HG02870 (cell line): Measurements from ENCODE around the gene ATP9A.
"Not testable (repeated sequence)": the region's sequence is repeated elsewhere in the genome, so short reads cannot be mapped to it uniquely, and the experiment has no call there.

Source experiments
- ATAC-seq: cut with Tn5 transposase; IDR thresholded peaks from one replicate; pipeline ENCODE4 v1.9.1; 2021; ENCODE audit warnings: mild to moderate bottlenecking, moderate library complexity; ENCODE audit not compliant: unreplicated experiment

The ATP9A gene

DNA sequence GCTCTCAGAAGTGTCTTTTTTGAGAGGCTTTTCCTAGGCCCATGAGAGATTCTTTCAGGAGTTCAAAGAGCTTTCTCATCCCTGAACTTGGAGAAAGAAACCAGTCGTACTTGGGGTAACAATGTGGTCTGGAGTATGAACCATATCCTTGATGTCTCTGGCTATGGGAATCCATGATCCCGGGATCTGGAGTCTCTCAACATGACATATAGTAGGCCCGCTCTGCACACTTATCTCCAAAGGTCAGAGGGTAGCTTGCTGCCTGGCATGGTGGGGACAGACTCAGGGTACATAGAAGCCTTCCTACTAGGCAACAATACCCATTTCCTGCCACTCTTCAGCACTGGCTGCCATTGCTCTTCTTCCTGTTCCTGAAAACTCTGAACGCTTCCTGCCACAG, 183.5 kb downstream of the ATP9A start:
- no peak for ATAC-seq

- no peak for ATAC-seq
Observed at GRCh38 chr20:51584116-51584515, 184.1 kb downstream of the ATP9A start.

DNA sequence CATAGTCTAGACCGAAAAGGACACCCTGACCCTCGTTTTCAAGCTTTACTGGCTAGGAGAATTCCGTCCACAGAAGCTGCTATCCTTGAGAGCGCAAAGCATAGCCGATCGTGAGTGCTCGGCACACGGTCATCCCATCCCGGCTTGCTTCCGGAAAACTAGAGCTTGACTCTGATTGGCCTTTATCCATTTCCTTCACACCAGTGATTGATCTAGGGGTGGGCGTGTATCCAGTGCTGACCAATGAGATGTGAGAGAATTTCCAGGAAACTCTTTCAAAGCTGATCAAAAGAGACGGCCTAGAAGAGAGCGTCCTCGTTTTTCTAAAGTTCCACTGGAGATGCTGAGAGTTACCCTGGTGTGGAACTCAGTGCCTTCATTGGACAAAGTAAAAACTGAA, 184.7 kb downstream of the ATP9A start:
- ATAC-seq = no peak

DNA sequence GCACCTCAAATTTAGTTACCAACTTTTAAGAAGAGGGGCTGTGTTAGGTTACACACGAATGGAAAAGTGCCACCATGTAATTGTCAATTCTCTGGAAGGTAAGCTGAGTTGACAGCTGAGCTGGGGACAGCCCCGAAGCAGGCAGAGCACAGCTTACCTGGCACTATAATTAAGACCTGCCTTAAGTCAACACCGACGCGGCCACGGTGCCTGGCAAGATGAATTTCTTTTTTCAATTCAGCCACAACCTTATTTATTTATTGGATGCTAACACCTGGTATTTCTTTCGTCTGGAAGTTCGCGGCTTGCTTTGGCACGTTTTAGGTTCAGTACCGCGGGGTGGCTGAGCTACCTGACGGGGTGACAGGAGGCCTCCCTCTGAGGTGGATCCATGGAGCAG, 185.1 kb downstream of the ATP9A start:
- no peak for ATAC-seq

DNA sequence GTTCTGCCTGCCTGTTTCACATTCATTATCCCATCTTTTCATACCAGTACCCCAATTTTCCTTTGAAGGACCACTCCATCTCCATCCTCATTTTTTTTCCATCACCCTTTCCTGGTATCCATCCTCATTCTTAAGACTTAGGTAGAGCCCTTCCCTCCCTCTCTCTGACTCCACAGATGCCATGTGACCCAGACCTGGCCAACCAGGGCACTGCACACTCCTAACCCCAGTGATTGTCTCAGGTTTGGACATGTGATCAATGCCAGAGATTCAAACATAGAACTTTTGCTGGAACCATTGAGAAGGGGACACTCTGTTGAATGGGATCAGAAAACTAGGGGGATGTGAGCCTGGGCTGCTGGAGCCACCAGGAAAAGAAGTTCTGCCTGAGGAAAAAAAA, 186.6 kb downstream of the ATP9A start:
- no peak for ATAC-seq

- no peak for ATAC-seq
Observed at GRCh38 chr20:51579137-51579536, 189.1 kb downstream of the ATP9A start.

DNA sequence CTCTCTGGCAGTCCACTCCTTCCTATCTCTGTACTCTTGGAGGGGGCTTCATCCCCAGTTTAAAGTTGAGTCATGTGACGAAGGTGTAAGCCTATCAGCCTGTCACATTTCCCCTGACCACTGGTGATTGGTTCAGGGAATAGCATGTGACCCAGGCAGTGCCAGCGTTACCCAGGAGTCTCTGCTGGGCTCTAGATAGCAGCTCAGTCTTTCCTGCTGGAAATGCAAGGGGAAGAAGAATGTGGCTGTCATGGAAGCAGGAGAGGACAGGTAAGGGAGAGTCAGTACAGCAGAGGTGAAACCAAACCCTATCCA, 190.1 kb downstream of the ATP9A start:
- ATAC-seq = no peak

DNA sequence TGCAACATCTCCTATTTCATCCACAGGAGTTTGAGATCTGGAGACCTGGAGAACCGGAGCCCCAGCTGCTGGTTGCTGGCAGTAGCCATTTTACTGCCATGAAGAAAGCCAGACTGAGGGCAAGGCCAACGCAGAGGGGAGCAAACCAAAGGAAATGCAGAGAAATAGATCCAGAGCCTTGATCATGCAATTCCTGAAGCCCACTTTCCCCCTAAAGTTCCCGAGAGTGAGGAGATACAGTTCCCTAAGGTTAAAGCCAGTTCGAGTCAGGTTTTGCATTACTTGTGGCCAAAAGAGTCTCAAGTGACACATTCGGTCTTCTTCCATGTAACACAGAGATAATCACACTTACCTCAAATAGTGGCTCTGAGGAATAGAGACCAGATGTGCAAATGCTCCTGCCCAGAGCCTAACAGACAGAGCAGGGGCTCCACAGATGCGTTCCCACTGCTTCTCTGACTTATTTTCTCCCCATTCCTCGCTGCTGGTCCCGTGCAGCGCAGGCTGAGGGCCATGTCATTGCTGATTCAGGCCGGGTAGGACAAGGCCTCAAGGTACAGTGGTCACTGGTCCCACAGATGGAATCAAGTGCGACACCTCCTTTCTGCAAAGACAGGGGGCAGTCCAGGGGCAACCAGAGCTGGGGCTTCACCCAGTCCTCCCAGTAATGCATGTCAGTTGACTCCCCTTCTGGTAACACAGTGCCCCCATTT, 190.6 kb downstream of the ATP9A start:
- ATAC-seq = no peak

GRCh38 chr20:51575486-51575885, 192.7 kb downstream of the ATP9A start:
- ATAC-seq = no peak

DNA sequence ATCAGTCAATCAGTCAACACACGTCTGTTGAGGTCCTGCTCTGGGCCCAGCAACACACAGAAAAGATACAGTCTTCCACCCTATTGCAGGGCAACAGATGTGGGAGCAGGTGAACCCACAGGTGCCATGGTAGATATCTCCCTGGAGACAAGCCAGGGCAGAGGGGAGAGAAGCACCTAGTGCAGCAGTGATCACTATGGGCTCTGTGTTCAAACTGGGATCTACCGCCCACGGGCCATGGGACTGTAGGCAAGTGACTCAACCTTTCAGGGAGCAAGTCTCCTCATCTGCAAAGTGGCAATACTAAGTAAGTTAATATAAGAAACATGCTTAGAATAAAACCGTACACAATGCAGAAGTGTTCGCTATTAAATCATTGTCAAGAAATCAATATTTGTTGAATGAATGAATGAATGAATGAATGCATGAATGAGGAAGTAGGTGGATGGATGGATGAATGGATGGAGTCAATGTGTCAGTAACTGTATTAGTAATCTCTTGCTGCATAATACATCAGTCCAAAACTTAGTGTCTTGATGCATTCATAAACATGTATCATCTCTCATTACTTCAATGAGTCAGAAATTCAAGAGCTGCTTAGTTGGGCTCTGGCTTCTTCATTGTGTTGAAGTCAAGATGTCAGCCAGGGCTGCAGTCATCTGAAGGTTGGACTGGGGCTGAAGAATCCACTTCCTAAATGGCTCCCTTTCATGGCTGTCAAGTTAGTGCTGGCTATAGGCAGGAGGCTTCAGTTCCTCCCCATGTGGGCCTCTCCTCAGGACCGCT, 193.7 kb downstream of the ATP9A start:
- ATAC-seq = no peak

DNA sequence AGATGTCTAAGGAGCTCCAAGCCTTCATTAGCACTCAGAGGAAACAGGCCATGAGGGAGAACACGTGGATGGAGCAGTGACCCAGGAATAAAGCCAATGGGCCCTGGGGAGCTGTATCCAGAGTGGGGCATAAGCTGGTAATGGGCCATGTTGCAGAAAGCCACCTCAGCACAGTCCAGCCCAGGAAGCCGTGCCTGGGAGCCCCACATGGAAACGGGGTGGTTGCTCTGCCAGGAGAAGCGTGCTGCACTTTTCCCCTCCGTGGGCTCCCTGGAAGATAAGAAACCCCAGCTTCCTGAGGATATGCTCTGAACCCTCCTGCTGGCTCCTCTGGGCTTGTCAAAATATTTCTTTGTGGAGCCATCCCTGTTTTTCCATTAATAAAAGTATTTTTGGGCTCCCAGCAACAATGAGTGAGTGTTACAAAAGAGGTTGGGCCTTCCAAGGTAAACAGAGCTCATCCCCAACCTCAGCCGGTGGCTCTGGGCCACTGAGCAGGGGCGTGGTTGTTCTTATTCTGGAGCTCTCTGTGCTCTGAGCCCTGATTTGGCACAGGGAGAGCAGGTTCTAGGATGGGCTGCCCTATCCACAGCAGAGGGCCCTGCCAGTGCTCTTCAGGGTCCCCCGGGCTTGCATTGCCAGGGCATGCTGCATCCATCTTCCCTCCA, 194.5 kb downstream of the ATP9A start:
- ATAC-seq = no peak

- ATAC-seq = no peak
Observed at GRCh38 chr20:51571460-51571794, 196.8 kb downstream of the ATP9A start.

DNA sequence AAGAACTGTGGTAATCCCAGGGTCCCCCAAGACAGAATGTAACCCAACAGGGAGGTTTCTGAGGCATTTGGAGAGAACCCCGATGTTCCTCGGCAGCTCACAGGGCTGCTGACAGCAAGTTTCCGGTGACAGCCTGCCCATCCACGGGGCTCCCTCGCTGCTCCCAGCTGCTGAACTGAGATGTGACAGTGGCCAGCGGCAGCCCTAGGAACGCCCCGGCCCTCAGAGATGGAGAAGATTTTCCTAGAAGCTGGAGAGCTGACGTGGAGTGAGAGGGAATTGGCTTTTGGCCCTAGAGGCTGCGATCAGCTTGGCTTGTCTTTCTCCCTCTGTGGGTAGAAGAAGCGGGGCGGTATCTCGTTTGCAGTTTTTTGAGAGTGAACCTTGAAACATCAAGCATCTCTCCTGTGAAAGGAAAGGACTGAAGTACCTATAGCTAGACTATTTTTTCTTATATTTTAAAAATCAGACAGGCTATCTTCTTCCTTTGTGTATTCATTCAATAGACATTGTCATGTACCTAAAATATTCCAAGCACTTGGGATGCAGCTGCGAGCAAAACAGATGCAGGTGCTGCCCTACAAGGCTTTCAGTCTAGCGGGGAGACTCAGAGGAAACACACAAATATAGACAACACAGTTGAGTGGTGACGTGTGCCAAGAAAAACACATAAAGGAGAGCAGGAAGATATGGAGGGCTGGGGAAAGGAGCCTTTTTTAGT, 197.3 kb downstream of the ATP9A start:
- ATAC-seq = no peak

- ATAC-seq = no peak
Observed at GRCh38 chr20:51569815-51570738, 198.1 kb downstream of the ATP9A start.

DNA sequence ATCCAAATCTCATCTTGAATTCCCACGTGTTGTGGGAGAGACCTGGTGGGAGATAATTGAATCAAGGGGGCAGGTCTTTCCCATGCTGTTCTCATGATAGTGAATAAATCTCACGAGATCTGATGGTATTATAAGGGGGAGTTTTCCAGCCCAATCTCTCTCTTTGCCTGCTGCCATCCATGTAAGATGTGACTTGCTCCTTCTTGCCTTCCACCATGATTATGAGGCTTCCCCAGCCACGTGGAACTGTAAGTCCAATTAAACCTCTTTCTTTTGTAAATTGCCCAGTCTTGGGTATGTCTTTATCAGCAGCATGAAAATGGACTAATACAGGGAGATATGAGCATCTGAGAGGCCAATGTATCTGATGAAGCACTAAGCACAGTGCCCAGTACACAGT, 199.7 kb downstream of the ATP9A start:
- ATAC-seq = not testable (repeated sequence)

- no peak for ATAC-seq
Observed at GRCh38 chr20:51567622-51568021, 200.6 kb downstream of the ATP9A start.

- no peak for ATAC-seq
Observed at GRCh38 chr20:51566594-51566993, 201.6 kb downstream of the ATP9A start.

DNA sequence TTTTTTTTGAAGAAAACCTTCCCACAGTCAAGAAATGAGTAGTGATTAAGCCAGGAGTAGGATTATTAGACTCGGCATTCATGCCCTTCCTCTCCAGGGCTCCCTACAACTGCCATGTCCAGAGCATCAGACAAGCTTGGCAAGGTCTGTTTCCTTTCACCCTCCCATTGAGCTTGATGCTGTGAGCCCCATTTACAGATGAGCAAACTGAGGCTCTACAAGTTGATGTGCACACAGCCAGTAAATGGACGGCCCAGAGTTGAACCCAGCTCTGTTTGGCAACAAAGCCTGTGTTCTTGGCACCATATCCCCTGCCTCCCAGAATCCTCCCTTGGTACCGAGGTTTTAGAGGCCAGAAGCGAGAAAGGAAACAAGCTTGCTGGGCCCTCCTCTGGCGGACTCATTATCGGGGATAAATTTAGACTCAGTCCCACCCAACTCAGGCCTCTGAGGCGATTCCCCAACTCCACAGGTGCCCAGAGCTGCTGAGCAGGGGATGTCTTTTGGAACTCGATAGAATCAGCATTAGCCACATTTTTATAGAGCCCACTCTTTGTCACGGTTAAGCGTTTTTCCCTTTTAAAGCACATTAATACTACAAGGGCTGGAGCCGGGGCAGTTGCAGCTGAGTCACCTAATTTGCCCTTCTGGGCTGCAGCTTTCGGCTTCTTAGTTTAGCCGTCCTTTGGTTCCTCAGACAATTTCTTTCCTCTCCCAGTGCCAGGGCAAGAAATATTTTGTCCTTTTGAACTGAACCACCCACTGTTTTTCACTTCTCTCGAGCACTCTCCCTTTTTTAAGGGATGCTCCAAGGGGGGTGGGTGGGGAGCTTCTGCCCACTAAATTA, 202.7 kb downstream of the ATP9A start:
- no peak for ATAC-seq

GRCh38 chr20:51563486-51564332, 204.5 kb downstream of the ATP9A start:
- no peak for ATAC-seq
